HCT116 (cell line): Measurements from ENCODE around the gene TBC1D3K. TPM values are rescaled to one million over a fixed set of nuclear protein-coding genes. Genes with fewer than 3 reads are reported as not detected.
"Not testable (repeated sequence)": the region's sequence is repeated elsewhere in the genome, so short reads cannot be mapped to it uniquely, and the experiment has no call there.

Experiments
- ATAC-seq: fragments of 200-7000 bp; cut with Tn5 transposase; 2 replicates; pipeline ENCODE4 v1.9.1; 2020; ENCODE audit warnings: mild to moderate bottlenecking, moderate library complexity
- Bru-seq: library from RNA; stranded (reverse); fragments of 400-500 nt; gene quantifications from one replicate; lab custom pipeline; 2021; lab: Mats Ljungman, UMichigan
- BruChase-seq, 2 experiments: library from RNA; stranded (reverse); fragments of 400-500 nt; gene quantifications; one replicate each; lab custom pipeline; 2021; lab: Mats Ljungman, UMichigan
- BruUV-seq: library from RNA; stranded (reverse); fragments of 400-500 nt; replicated peaks from 2 replicates; lab custom pipeline; 2021; lab: Mats Ljungman, UMichigan
- CTCF ChIA-PET: fragments of 300-600 bp; sonication (Branson Sonifier 250); formaldehyde crosslinking; loops from one replicate; lab custom pipeline; 2021; ENCODE audit warnings: antibody characterized with exemption; lab: Charles Lee
- POLR2A ChIA-PET: fragments of 300-600, 350-600 bp; sonication (Branson Sonifier 250); formaldehyde crosslinking; loops from one replicate; lab custom pipeline; 2021; ENCODE audit warnings: antibody characterized with exemption; lab: Charles Lee
- RAD21 ChIA-PET, 2 experiments: fragments of 300-600 bp; sonication (Branson Sonifier 250); formaldehyde crosslinking; loops; one replicate each; lab custom pipeline; 2023; ENCODE audit warnings: low total read pairs in 2 of 2; ENCODE audit not compliant: uncharacterized antibody in 2 of 2, unreplicated experiment in 2 of 2, low non-redundant PET in 1 of 2; lab: Charles Lee
- DNase-seq: peaks from one replicate; pipeline ENCODE4 v3.0.0-alpha.2; 2010; ENCODE audit warnings: low read depth, low spot score
- H2AFZ ChIP-seq: fragments of 200-600 bp; shearing (Covaris generic), sonication (generic); 2 replicates; pipeline ENCODE4 v1.6.1; 2017; ENCODE audit warnings: low read depth, mixed run types, mixed read lengths, antibody characterized with exemption, low read length; ENCODE audit not compliant: poor library complexity, severe bottlenecking
- H3K27ac ChIP-seq: 2 replicates; pipeline ENCODE4 v1.5.1; 2012; ENCODE audit warnings: low read depth, low read length
- H3K27me3 ChIP-seq: fragments of 200-600 bp; sonication (generic); 2 replicates; pipeline ENCODE4 v1.6.1; 2016; ENCODE audit warnings: mixed run types, low read length, mixed read lengths; ENCODE audit not compliant: insufficient read depth
- H3K36me3 ChIP-seq, 2 experiments: fragments of 200-500 bp in 1 of 2; fragments of 200-600 bp in 1 of 2; sonication (Bioruptor generic) in 1 of 2; sonication (generic) in 1 of 2; 2 replicates each; pipeline versions ENCODE4 v1.5.1 to v1.6.1; 2014 to 2016; ENCODE audit warnings: low read length in 2 of 2, inconsistent platforms in 1 of 2, mixed read lengths in 1 of 2, mixed run types in 1 of 2; ENCODE audit not compliant: insufficient read depth in 2 of 2, control insufficient read depth in 1 of 2
- H3K4me1 ChIP-seq, 2 experiments: fragments of 200-600 bp in 1 of 2; sonication (generic) in 1 of 2; 2 replicates each; pipeline versions ENCODE4 v1.5.1 to v1.6.1; 2012 to 2017; ENCODE audit warnings: low read length in 2 of 2, inconsistent platforms in 1 of 2, mild to moderate bottlenecking in 1 of 2, mixed read lengths in 1 of 2, mixed run types in 1 of 2, moderate library complexity in 1 of 2; ENCODE audit not compliant: insufficient read depth in 2 of 2, control insufficient read depth in 1 of 2
- H3K4me2 ChIP-seq: fragments of 200-600 bp; sonication (generic); 2 replicates; pipeline ENCODE4 v1.6.1; 2017; ENCODE audit warnings: mixed run types, low read length, mixed read lengths
- H3K4me3 ChIP-seq, 2 experiments: fragments of 200-600 bp in 1 of 2; sonication (generic) in 1 of 2; replicated peaks in 1 of 2; 2 replicates each; pipeline ENCODE4 v1.5.1; 2011 to 2016; ENCODE audit warnings: low read length in 2 of 2, control low read depth in 1 of 2, low read depth in 1 of 2, mild to moderate bottlenecking in 1 of 2, mixed read lengths in 1 of 2, mixed run types in 1 of 2
- H3K79me2 ChIP-seq: fragments of 200-600 bp; sonication (generic); 2 replicates; pipeline ENCODE4 v1.6.1; 2017; ENCODE audit warnings: mild to moderate bottlenecking, mixed run types, low read length, moderate library complexity, mixed read lengths; ENCODE audit not compliant: insufficient read depth
- H3K9ac ChIP-seq: fragments of 200-600 bp; sonication (generic); 2 replicates; pipeline ENCODE4 v1.6.1; 2016; ENCODE audit warnings: low read length, mixed read lengths
- H3K9me2 ChIP-seq: fragments of 200-600 bp; sonication (generic), shearing (Covaris generic); 2 replicates; pipeline ENCODE4 v1.6.1; 2017; ENCODE audit warnings: mixed run types, mild to moderate bottlenecking, moderate library complexity; ENCODE audit not compliant: insufficient read depth
- H3K9me3 ChIP-seq, 2 experiments: fragments of 200-500 bp in 1 of 2; fragments of 200-600 bp in 1 of 2; sonication (Bioruptor generic) in 1 of 2; sonication (generic) in 1 of 2; 2 replicates each; pipeline ENCODE4 v1.6.1; 2014 to 2017; ENCODE audit warnings: low read length in 2 of 2, mixed read lengths in 2 of 2, inconsistent platforms in 1 of 2, low read depth in 1 of 2, mild to moderate bottlenecking in 1 of 2, mixed run types in 1 of 2, moderate library complexity in 1 of 2; ENCODE audit not compliant: control insufficient read depth in 1 of 2, insufficient read depth in 1 of 2
- H4K20me1 ChIP-seq: fragments of 200-600 bp; sonication (generic), shearing (Covaris generic); 2 replicates; pipeline ENCODE4 v1.6.1; 2017; ENCODE audit warnings: mixed run types, mild to moderate bottlenecking, moderate library complexity; ENCODE audit not compliant: insufficient read depth
- EGR1 ChIP-seq: IDR thresholded peaks from 2 replicates; pipeline ENCODE4 v1.6.1; 2012; ENCODE audit warnings: low read depth
- EZH2phosphoT487 ChIP-seq: fragments of 200-600 bp; IDR thresholded peaks from 2 replicates; pipeline ENCODE4 v1.6.1; 2018; ENCODE audit warnings: antibody characterized with exemption, borderline replicate concordance
- ZBTB33 ChIP-seq: IDR thresholded peaks from 2 replicates; pipeline ENCODE4 v1.6.1; 2011; ENCODE audit warnings: mild to moderate bottlenecking, low read length, moderate library complexity; ENCODE audit not compliant: insufficient replicate concordance; ENCODE audit errors: extremely low read depth
- ZNF274 ChIP-seq: fragments of 200-500 bp; sonication (Bioruptor generic); IDR thresholded peaks from 2 replicates; pipeline ENCODE4 v1.6.1; 2014; ENCODE audit warnings: mild to moderate bottlenecking, low read depth, low read length, inconsistent platforms
- intact Hi-C: fragments of 100-400 bp; cut with micrococcal nuclease; formaldehyde crosslinking; loops from 2 replicates; pipeline ENCODE4 v1.10.0; 2022
- long read RNA-seq: library from polyadenylated mRNA; unstranded; transcript quantifications from one replicate; pipeline ENCODE4 v2.0.0, GENCODE V29; 2021; ENCODE audit not compliant: unreplicated experiment
- polyA plus RNA-seq: library from polyadenylated mRNA; unstranded; fragments of >200 nt; gene quantifications from 2 replicates; pipeline ENCODE4 v1.2.1, GENCODE V29; 2012; ENCODE audit warnings: missing spikeins
- total RNA-seq: library from RNA; stranded (reverse); gene quantifications from one replicate; pipeline ENCODE4 v1.2.1, GENCODE V29; 2021; ENCODE audit not compliant: unreplicated experiment

Gene TBC1D3K
- total RNA-seq (not detected), Bru-seq, nascent RNA (percentile 16 among the genes with signal in this experiment), BruChase-seq, experiment 1, labeled RNA remaining after a 6-hour chase (percentile 27 among the genes with signal in this experiment), BruChase-seq, experiment 2, labeled RNA remaining after a 2-hour chase (percentile 26 among the genes with signal in this experiment)
- polyA plus RNA-seq: not detected in 2 replicates
- long read RNA-seq: 0 reads

DNA sequence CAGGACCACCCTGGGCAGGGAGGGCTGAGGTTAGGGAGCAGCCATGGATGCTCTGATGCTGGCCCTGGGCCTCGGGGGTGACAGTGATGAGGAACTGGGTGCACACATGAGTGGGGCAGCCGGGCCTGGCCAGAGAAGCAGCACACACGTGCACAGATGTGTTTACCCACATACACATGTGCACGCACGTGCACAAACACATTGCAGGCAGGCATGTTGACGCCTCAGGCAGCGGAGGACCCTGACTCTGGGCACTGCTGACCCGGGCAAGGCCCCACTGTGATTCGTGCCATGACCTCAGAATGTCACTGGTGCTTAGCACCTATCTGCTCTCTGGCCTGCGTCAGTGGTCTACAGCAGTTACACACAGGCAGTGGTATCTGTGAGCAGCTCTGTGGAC is at the start of gene TBC1D3K:
TBC1D3K (plus strand) TSS at position 301 of the 400 bp plus-strand sequence. CDS start 1,585 bp downstream, outside the sequence.
- H3K79me2 ChIP-seq, H3K27me3 ChIP-seq, H3K36me3 ChIP-seq, H4K20me1 ChIP-seq, DNase-seq, CTCF ChIA-PET, RAD21 ChIA-PET, H3K4me2 ChIP-seq, BruUV-seq, H3K4me1 ChIP-seq, ATAC-seq, H3K9me2 ChIP-seq, H3K27ac ChIP-seq, POLR2A ChIA-PET, intact Hi-C loops, H3K9me3 ChIP-seq, H3K4me3 ChIP-seq, H3K9ac ChIP-seq, H2AFZ ChIP-seq: not testable (repeated sequence)

DNA sequence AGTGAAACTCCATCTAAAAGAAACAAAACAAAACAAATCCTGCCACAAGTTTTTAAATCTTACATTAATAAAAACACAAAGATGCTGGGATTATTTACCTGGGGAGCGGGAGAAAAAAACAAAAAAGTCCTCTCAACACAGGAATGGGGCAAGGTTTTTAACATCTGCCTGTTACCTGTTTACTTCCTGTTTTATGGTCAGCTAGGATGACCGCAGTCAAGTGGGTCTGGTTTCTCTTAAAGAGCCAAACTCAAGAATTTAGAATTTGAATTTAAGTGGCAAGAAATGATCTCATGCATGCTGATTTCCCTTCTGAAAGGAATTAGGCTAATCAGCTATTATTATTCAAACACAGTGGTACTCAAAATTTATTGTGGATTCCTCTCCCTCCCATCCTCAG is 39.7 kb upstream of the TBC1D3K start:
- RAD21 ChIA-PET: no interaction called here
- H3K36me3 ChIP-seq: no peaks in the 10 kb centered on the region
- no TSS peak for BruUV-seq
- H3K9me2 ChIP-seq: no peaks in the 10 kb centered on the region
- TF ChIP-seq ZBTB33: no peak
- no peak for TF ChIP-seq EZH2phosphoT487
- TF ChIP-seq EGR1: no peak
- no peak for TF ChIP-seq ZNF274
- no peak for DNase-seq
- H4K20me1 ChIP-seq: no peaks in the 10 kb centered on the region
- POLR2A ChIA-PET: no interaction called here
- intact Hi-C loops: no loop called here
- no peaks in the 10 kb centered on the region for H3K79me2 ChIP-seq
- H3K4me2 ChIP-seq: no peak overlapping the region
- H3K9ac ChIP-seq: no peak overlapping the region
- CTCF ChIA-PET: no interaction called here
- peaks cover 0 to 5% of the 10 kb centered on the region in 2 experiments; a peak in 2 of 4 replicates for H3K4me1 ChIP-seq
- no peak for ATAC-seq
- no peak overlapping the region for H2AFZ ChIP-seq
- no peak overlapping the region for H3K27ac ChIP-seq
- H3K27me3 ChIP-seq: no peaks in the 10 kb centered on the region
- H3K4me3 ChIP-seq: no peak overlapping the region
- H3K9me3 ChIP-seq: no peaks in the 10 kb centered on the region
